Measurements from ENCODE around the gene KLK12. TPM values are rescaled to one million over a fixed set of nuclear protein-coding genes. Genes with fewer than 3 reads are reported as not detected.
"Not testable (repeated sequence)": the region's sequence is repeated elsewhere in the genome, so short reads cannot be mapped to it uniquely, and the experiment has no call there.

KLK12 gene
- total RNA-seq, 1 donor from 2014 or later, result 0.78 TPM

- DNase-seq (ENCODE audit: low spot score), result no peak
These were observed 19.0 kb downstream of the KLK12 start for GRCh38 chr19:51015691-51016267.

- no peak for DNase-seq (ENCODE audit: low spot score)
These were observed 20.6 kb downstream of the KLK12 start for GRCh38 chr19:51014242-51014641.

- no peak for DNase-seq (ENCODE audit: low spot score)
These were observed 22.1 kb downstream of the KLK12 start for GRCh38 chr19:51012661-51013190.

- no peak for DNase-seq (ENCODE audit: low spot score)
These were observed 24.6 kb downstream of the KLK12 start for GRCh38 chr19:51010066-51010795.

- DNase-seq (ENCODE audit: low spot score), result no peak
These were observed 25.5 kb downstream of the KLK12 start for GRCh38 chr19:51009061-51009891.

GRCh38 chr19:51007488-51007887 is 27.3 kb downstream of the KLK12 start:
- no peak for DNase-seq (ENCODE audit: low spot score)

GRCh38 chr19:51006406-51006805 is 28.4 kb downstream of the KLK12 start:
- DNase-seq (ENCODE audit: low spot score), result no peak

- DNase-seq (ENCODE audit: low spot score), result no peak
These were observed 29.6 kb downstream of the KLK12 start for GRCh38 chr19:51005248-51005647.

- no peak for DNase-seq (ENCODE audit: low spot score)
These were observed 31.5 kb downstream of the KLK12 start for GRCh38 chr19:51003316-51003715.

GRCh38 chr19:51002542-51003311 is 32.1 kb downstream of the KLK12 start:
- DNase-seq (ENCODE audit: low spot score), result peak; percentile 67

GRCh38 chr19:51002089-51002532 is 32.7 kb downstream of the KLK12 start:
- no peak for DNase-seq (ENCODE audit: low spot score)

GRCh38 chr19:51001515-51001914 is 33.3 kb downstream of the KLK12 start, which contains the start of gene KLK8:
KLK8 (minus strand) TSS chr19:51001604; CDS start chr19:51001167, 437 bp downstream.
- no peak for DNase-seq (ENCODE audit: low spot score)

GRCh38 chr19:51000981-51001380 is 33.8 kb downstream of the KLK12 start:
- DNase-seq (ENCODE audit: low spot score), result no peak

GRCh38 chr19:51000426-51000825 is 34.4 kb downstream of the KLK12 start:
- no peak for DNase-seq (ENCODE audit: low spot score)

GRCh38 chr19:50998686-50999085 is 36.1 kb downstream of the KLK12 start:
- no peak for DNase-seq (ENCODE audit: low spot score)

- no peak for DNase-seq (ENCODE audit: low spot score)
These were observed 36.7 kb downstream of the KLK12 start for GRCh38 chr19:50998061-50998460.

- DNase-seq (ENCODE audit: low spot score), result no peak
These were observed 40.7 kb downstream of the KLK12 start for GRCh38 chr19:50994129-50994528.

GRCh38 chr19:50992666-50993035 is 42.2 kb downstream of the KLK12 start:
- DNase-seq (ENCODE audit: low spot score), result no peak

- not testable (repeated sequence) for DNase-seq (ENCODE audit: low spot score)
These were observed 50.4 kb downstream of the KLK12 start for GRCh38 chr19:50984416-50984815.

GRCh38 chr19:50983625-50984292 is 51.0 kb downstream of the KLK12 start, which contains the start of gene KLK7:
KLK7 (minus strand) TSS chr19:50983917; CDS start chr19:50982399, 1,518 bp downstream.
- DNase-seq (ENCODE audit: low spot score), result no peak

GRCh38 chr19:50982186-50982585 is 52.6 kb downstream of the KLK12 start:
- DNase-seq (ENCODE audit: low spot score), result no peak

Measured in mucosa of gallbladder (tissue), 1 donor.